ENCODE results near the gene IGSF9.

The IGSF9 gene

DNA sequence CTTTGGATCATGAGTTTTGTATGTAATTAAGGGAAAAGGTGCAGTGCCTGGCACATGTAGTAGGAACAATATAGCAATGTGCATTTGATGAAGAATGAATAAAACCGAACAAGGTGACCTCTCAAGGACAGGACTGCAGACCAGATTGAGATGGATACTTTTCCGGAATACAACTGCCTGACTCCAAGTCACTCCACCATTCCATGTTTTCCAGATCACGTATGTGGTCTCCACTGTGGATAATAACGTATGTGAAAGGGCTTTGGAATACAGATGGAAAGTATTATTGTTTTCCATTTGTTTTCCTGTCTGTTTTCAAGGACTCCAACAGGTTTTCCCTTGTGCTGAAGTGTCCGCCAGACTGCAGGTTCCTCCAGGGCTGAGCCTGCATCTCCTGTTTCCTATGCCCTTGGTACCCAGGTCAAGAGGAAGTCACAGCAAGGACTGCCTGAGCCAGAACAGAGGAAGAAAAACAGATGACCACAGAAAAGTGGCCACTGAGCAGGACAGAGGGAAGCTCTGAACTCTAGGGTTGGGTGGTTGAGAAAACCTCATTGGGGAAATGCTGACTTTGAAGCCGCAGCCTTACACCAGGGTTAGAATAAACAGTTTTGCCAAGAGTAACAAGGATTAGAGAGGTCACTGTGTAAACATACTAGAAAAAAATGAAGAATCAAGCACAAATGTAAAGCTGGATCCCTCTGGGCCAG is 49.4 kb downstream of the IGSF9 start:
- H3K79me2 ChIP-seq (ENCODE audit: control insufficient read depth, insufficient read depth, low read length, unreplicated experiment) = no peaks in the 10 kb centered on the region
- no peak overlapping the region for H2AFZ ChIP-seq (ENCODE audit: low read length, unreplicated experiment)
- H3K36me3 ChIP-seq (ENCODE audit: insufficient read depth, low read length) = no peaks in the 10 kb centered on the region
- H3K27me3 ChIP-seq (ENCODE audit: insufficient read depth, low read length) = no peaks in the 10 kb centered on the region
- H3K4me1 ChIP-seq (ENCODE audit: control insufficient read depth, insufficient read depth, low read length, unreplicated experiment) = peaks cover 15% of the 10 kb centered on the region
- no peak overlapping the region for H3K27ac ChIP-seq (ENCODE audit: low read depth, low read length)
- no peak overlapping the region for H3K4me3 ChIP-seq (ENCODE audit: low read depth, low read length)

GRCh38 chr1:159895286-159895685 is 50.1 kb downstream of the IGSF9 start:
- no peaks in the 10 kb centered on the region for H3K27me3 ChIP-seq (ENCODE audit: insufficient read depth, low read length)
- H2AFZ ChIP-seq (ENCODE audit: low read length, unreplicated experiment) = no peak overlapping the region
- no peak overlapping the region for H3K4me3 ChIP-seq (ENCODE audit: low read depth, low read length)
- H3K36me3 ChIP-seq (ENCODE audit: insufficient read depth, low read length) = no peaks in the 10 kb centered on the region
- H3K79me2 ChIP-seq (ENCODE audit: control insufficient read depth, insufficient read depth, low read length, unreplicated experiment) = no peaks in the 10 kb centered on the region
- peaks cover 14% of the 10 kb centered on the region for H3K4me1 ChIP-seq (ENCODE audit: control insufficient read depth, insufficient read depth, low read length, unreplicated experiment)
- no peak overlapping the region for H3K27ac ChIP-seq (ENCODE audit: low read depth, low read length)

- Histone ChIP-seq H2AFZ (ENCODE audit: low read length, unreplicated experiment) (no peak overlapping the region), H3K36me3 (ENCODE audit: insufficient read depth, low read length) (no peaks in the 10 kb centered on the region), H3K4me1 (ENCODE audit: control insufficient read depth, insufficient read depth, low read length, unreplicated experiment) (peaks cover 26% of the 10 kb centered on the region), H3K4me3 (ENCODE audit: low read depth, low read length) (no peak overlapping the region), H3K27ac (ENCODE audit: low read depth, low read length) (no peak overlapping the region), H3K27me3 (ENCODE audit: insufficient read depth, low read length) (no peaks in the 10 kb centered on the region), H3K79me2 (ENCODE audit: control insufficient read depth, insufficient read depth, low read length, unreplicated experiment) (no peaks in the 10 kb centered on the region)
Observed at GRCh38 chr1:159892944-159893343, 52.5 kb downstream of the IGSF9 start.

- Histone ChIP-seq H3K4me1 (ENCODE audit: control insufficient read depth, insufficient read depth, low read length, unreplicated experiment) (peaks cover 26% of the 10 kb centered on the region), H3K27ac (ENCODE audit: low read depth, low read length) (peak overlapping the region; percentile 76), H3K27me3 (ENCODE audit: insufficient read depth, low read length) (no peaks in the 10 kb centered on the region), H3K79me2 (ENCODE audit: control insufficient read depth, insufficient read depth, low read length, unreplicated experiment) (no peaks in the 10 kb centered on the region), H3K36me3 (ENCODE audit: insufficient read depth, low read length) (no peaks in the 10 kb centered on the region), H3K4me3 (ENCODE audit: low read depth, low read length) (no peak overlapping the region), H2AFZ (ENCODE audit: low read length, unreplicated experiment) (peak overlapping the region; percentile 56)
Observed at GRCh38 chr1:159891275-159892157, 53.9 kb downstream of the IGSF9 start.

GRCh38 chr1:159890390-159890789 is 55.0 kb downstream of the IGSF9 start:
- Histone ChIP-seq H2AFZ (ENCODE audit: low read length, unreplicated experiment) (no peak overlapping the region), H3K4me3 (ENCODE audit: low read depth, low read length) (peak overlapping the region; percentile 42), H3K27ac (ENCODE audit: low read depth, low read length) (peak overlapping the region; percentile 74)

DNA sequence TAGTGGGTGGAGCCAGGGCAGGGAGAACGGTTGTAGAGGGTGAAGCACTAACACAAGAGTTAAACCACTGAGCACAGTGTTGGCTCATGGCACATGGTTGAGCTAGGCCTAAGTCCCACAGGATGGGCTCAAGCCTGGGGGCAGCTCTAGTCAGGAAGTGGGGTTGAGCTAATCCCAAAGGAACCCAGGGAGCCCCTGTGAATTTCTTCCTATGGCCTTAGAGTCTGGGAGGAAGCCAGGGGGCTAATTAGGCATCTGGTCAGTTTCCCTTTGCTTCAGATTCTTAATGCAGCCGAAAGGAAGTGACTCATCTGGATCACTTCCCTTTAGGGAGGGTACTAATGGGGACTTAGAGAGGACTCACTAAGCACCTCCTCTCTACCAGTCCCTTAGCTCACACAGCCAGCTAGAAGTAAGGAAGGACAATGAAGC is 55.6 kb downstream of the IGSF9 start:
- Histone ChIP-seq H3K27ac (ENCODE audit: low read depth, low read length) (peak overlapping the region; percentile 74), H3K4me1 (ENCODE audit: control insufficient read depth, insufficient read depth, low read length, unreplicated experiment) (peaks cover 26% of the 10 kb centered on the region), H3K79me2 (ENCODE audit: control insufficient read depth, insufficient read depth, low read length, unreplicated experiment) (no peaks in the 10 kb centered on the region), H3K4me3 (ENCODE audit: low read depth, low read length) (peak overlapping the region; percentile 42), H2AFZ (ENCODE audit: low read length, unreplicated experiment) (no peak overlapping the region), H3K36me3 (ENCODE audit: insufficient read depth, low read length) (no peaks in the 10 kb centered on the region), H3K27me3 (ENCODE audit: insufficient read depth, low read length) (no peaks in the 10 kb centered on the region)

More at GRCh38 chr1:159890390-159890789, 55.0 kb downstream of the IGSF9 start:
- Histone ChIP-seq H3K79me2 (ENCODE audit: control insufficient read depth, insufficient read depth, low read length, unreplicated experiment) (no peaks in the 10 kb centered on the region), H3K4me1 (ENCODE audit: control insufficient read depth, insufficient read depth, low read length, unreplicated experiment) (peaks cover 26% of the 10 kb centered on the region), H3K36me3 (ENCODE audit: insufficient read depth, low read length) (no peaks in the 10 kb centered on the region), H3K27me3 (ENCODE audit: insufficient read depth, low read length) (no peaks in the 10 kb centered on the region)

GRCh38 chr1:159889202-159889601 is 56.2 kb downstream of the IGSF9 start:
- H3K4me3 ChIP-seq (ENCODE audit: low read depth, low read length) = no peak overlapping the region
- no peaks in the 10 kb centered on the region for H3K27me3 ChIP-seq (ENCODE audit: insufficient read depth, low read length)
- no peaks in the 10 kb centered on the region for H3K79me2 ChIP-seq (ENCODE audit: control insufficient read depth, insufficient read depth, low read length, unreplicated experiment)
- peaks cover 26% of the 10 kb centered on the region for H3K4me1 ChIP-seq (ENCODE audit: control insufficient read depth, insufficient read depth, low read length, unreplicated experiment)
- peak overlapping the region; percentile 74 for H3K27ac ChIP-seq (ENCODE audit: low read depth, low read length)
- H3K36me3 ChIP-seq (ENCODE audit: insufficient read depth, low read length) = no peaks in the 10 kb centered on the region
- no peak overlapping the region for H2AFZ ChIP-seq (ENCODE audit: low read length, unreplicated experiment)

- Histone ChIP-seq H3K4me3 (ENCODE audit: low read depth, low read length) (no peak overlapping the region), H3K4me1 (ENCODE audit: control insufficient read depth, insufficient read depth, low read length, unreplicated experiment) (peaks cover 44% of the 10 kb centered on the region), H3K79me2 (ENCODE audit: control insufficient read depth, insufficient read depth, low read length, unreplicated experiment) (no peaks in the 10 kb centered on the region), H2AFZ (ENCODE audit: low read length, unreplicated experiment) (no peak overlapping the region), H3K27me3 (ENCODE audit: insufficient read depth, low read length) (no peaks in the 10 kb centered on the region), H3K36me3 (ENCODE audit: insufficient read depth, low read length) (no peaks in the 10 kb centered on the region), H3K27ac (ENCODE audit: low read depth, low read length) (no peak overlapping the region)
Observed at GRCh38 chr1:159884296-159884695, 61.1 kb downstream of the IGSF9 start.

DNA sequence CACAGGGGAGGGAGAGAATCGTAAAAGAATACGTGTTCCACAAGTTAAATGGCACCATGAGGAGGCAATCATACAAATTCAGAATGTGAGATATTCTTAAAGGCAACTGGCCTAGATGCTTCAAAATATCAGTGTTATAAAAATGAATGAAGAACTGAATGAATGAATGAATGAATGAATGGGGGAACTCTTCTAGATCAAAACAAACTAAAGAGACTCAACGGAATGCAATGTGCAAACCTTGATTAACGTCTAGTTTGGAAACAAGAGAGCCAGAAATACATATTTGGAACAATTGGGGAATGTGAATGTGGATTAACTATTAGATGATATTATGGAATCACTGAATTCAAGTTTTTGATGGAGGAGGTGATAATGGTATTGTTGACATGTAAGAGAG is 62.3 kb downstream of the IGSF9 start:
- Histone ChIP-seq H2AFZ (ENCODE audit: low read length, unreplicated experiment) (no peak overlapping the region), H3K79me2 (ENCODE audit: control insufficient read depth, insufficient read depth, low read length, unreplicated experiment) (no peaks in the 10 kb centered on the region), H3K27ac (ENCODE audit: low read depth, low read length) (peak overlapping the region; percentile 94)

GRCh38 chr1:159882527-159882862 is 62.9 kb downstream of the IGSF9 start:
- peaks cover 43% of the 10 kb centered on the region for H3K4me1 ChIP-seq (ENCODE audit: control insufficient read depth, insufficient read depth, low read length, unreplicated experiment)
- peak overlapping the region; percentile 94 for H3K27ac ChIP-seq (ENCODE audit: low read depth, low read length)
- no peaks in the 10 kb centered on the region for H3K79me2 ChIP-seq (ENCODE audit: control insufficient read depth, insufficient read depth, low read length, unreplicated experiment)
- no peaks in the 10 kb centered on the region for H3K27me3 ChIP-seq (ENCODE audit: insufficient read depth, low read length)
- H3K36me3 ChIP-seq (ENCODE audit: insufficient read depth, low read length) = no peaks in the 10 kb centered on the region
- no peak overlapping the region for H3K4me3 ChIP-seq (ENCODE audit: low read depth, low read length)
- no peak overlapping the region for H2AFZ ChIP-seq (ENCODE audit: low read length, unreplicated experiment)

More for the DNA sequence above, 62.3 kb downstream of the IGSF9 start:
- no peaks in the 10 kb centered on the region for H3K36me3 ChIP-seq (ENCODE audit: insufficient read depth, low read length)
- peaks cover 43% of the 10 kb centered on the region for H3K4me1 ChIP-seq (ENCODE audit: control insufficient read depth, insufficient read depth, low read length, unreplicated experiment)
- no peaks in the 10 kb centered on the region for H3K27me3 ChIP-seq (ENCODE audit: insufficient read depth, low read length)
- no peak overlapping the region for H3K4me3 ChIP-seq (ENCODE audit: low read depth, low read length)

Measured in ACC112 (cell line).